ENCODE data around the gene MMP20. TPM values are rescaled to one million over a fixed set of nuclear protein-coding genes. Genes with fewer than 3 reads are reported as not detected.
A peak's percentile ranks its signal among the peaks of the same experiment; 100 is the strongest.

MMP20 gene
- total RNA-seq, 1 donor from 2014 or later = not detected

- DNase-seq (ENCODE audit: low read depth in 2 of 2) = no peak
These were observed 2.0 kb downstream of the MMP20 start for GRCh38 chr11:102623128-102623527.

GRCh38 chr11:102622258-102622657 is 2.9 kb downstream of the MMP20 start:
- DNase-seq (ENCODE audit: low read depth in 2 of 2) = peak in 1 of 2 donors; percentile 33

GRCh38 chr11:102620818-102621561 is 4.1 kb downstream of the MMP20 start:
- peak; percentile 24 to 95 for DNase-seq (ENCODE audit: low read depth in 2 of 2)

- DNase-seq (ENCODE audit: low read depth in 2 of 2) = no peak
These were observed 5.0 kb downstream of the MMP20 start for GRCh38 chr11:102620179-102620578.

- no peak for DNase-seq (ENCODE audit: low read depth in 2 of 2)
These were observed 7.6 kb downstream of the MMP20 start for GRCh38 chr11:102617466-102618008.

GRCh38 chr11:102615894-102616432 is 9.2 kb downstream of the MMP20 start:
- DNase-seq (ENCODE audit: low read depth in 2 of 2) = no peak

- DNase-seq (ENCODE audit: low read depth in 2 of 2) = peak in 1 of 2 donors; percentile 25
These were observed 9.8 kb downstream of the MMP20 start for GRCh38 chr11:102615077-102615893.

GRCh38 chr11:102614485-102614884 is 10.6 kb downstream of the MMP20 start:
- DNase-seq (ENCODE audit: low read depth in 2 of 2) = no peak

- no peak for DNase-seq (ENCODE audit: low read depth in 2 of 2)
These were observed 11.1 kb downstream of the MMP20 start for GRCh38 chr11:102614031-102614430.

- no peak for DNase-seq (ENCODE audit: low read depth in 2 of 2)
These were observed 11.7 kb downstream of the MMP20 start for GRCh38 chr11:102613450-102613849.

- DNase-seq (ENCODE audit: low read depth in 2 of 2) = no peak
These were observed 13.8 kb downstream of the MMP20 start for GRCh38 chr11:102611291-102611690.

GRCh38 chr11:102610200-102610599 is 14.9 kb downstream of the MMP20 start:
- no peak for DNase-seq (ENCODE audit: low read depth in 2 of 2)

GRCh38 chr11:102608699-102609098 is 16.4 kb downstream of the MMP20 start:
- DNase-seq (ENCODE audit: low read depth in 2 of 2) = no peak

GRCh38 chr11:102604875-102605274 is 20.3 kb downstream of the MMP20 start:
- no peak for DNase-seq (ENCODE audit: low read depth in 2 of 2)

- no peak for DNase-seq (ENCODE audit: low read depth in 2 of 2)
These were observed 21.1 kb downstream of the MMP20 start for GRCh38 chr11:102604011-102604410.

- no peak for DNase-seq (ENCODE audit: low read depth in 2 of 2)
These were observed 21.6 kb downstream of the MMP20 start for GRCh38 chr11:102603576-102603975.

GRCh38 chr11:102603091-102603490 is 22.0 kb downstream of the MMP20 start:
- DNase-seq (ENCODE audit: low read depth in 2 of 2) = no peak

GRCh38 chr11:102600666-102601065 is 24.5 kb downstream of the MMP20 start:
- DNase-seq (ENCODE audit: low read depth in 2 of 2) = no peak

- peak in 1 of 2 donors; percentile 93 for DNase-seq (ENCODE audit: low read depth in 2 of 2)
These were observed 25.4 kb downstream of the MMP20 start for GRCh38 chr11:102599642-102600261.

- DNase-seq (ENCODE audit: low read depth in 2 of 2) = no peak
These were observed 26.9 kb downstream of the MMP20 start for GRCh38 chr11:102598272-102598671.

GRCh38 chr11:102596578-102596977 is 28.6 kb downstream of the MMP20 start:
- no peak for DNase-seq (ENCODE audit: low read depth in 2 of 2)
